Lower lobe of right lung (tissue), 2 donors: ENCODE results near the gene TENM3. TPM values are rescaled to one million over a fixed set of nuclear protein-coding genes. Genes with fewer than 3 reads are reported as not detected.

Source experiments
- ATAC-seq, 2 donors: fragments of 200-7000 bp; cut with Tn5 transposase; one replicate each; pipeline ENCODE4 v1.9.1; 2020 to 2022; ENCODE audit warnings: mild to moderate bottlenecking in 2 of 2, moderate library complexity in 2 of 2
- DNase-seq: peaks from one replicate; pipeline ENCODE4 v3.0.0-alpha.2; 2020
- H3K27ac ChIP-seq: fragments of 200-600 bp; one replicate; pipeline ENCODE4 v1.8.0; 2022
- H3K27me3 ChIP-seq: fragments of 200-600 bp; one replicate; pipeline ENCODE4 v1.8.0; 2022; ENCODE audit warnings: low read depth
- H3K36me3 ChIP-seq: fragments of 200-600 bp; one replicate; pipeline ENCODE4 v1.8.0; 2022; ENCODE audit warnings: mild to moderate bottlenecking
- H3K4me1 ChIP-seq: fragments of 200-600 bp; one replicate; pipeline ENCODE4 v1.8.0; 2022
- H3K4me3 ChIP-seq: fragments of 200-600 bp; one replicate; pipeline ENCODE4 v1.8.0; 2022; ENCODE audit warnings: mild to moderate bottlenecking
- H3K9me3 ChIP-seq: fragments of 200-600 bp; one replicate; pipeline ENCODE4 v1.8.0; 2022
- intact Hi-C: fragments of 100-400 bp; cut with DNase I; formaldehyde crosslinking; loops from one replicate; pipeline ENCODE4 v1.11.0; 2022
- total RNA-seq: library from RNA; stranded (reverse); fragmentation: NEBNext Ultra II Directional; extraction: Animal tissue kit (Norgen Biotek cat#: 25700); gene quantifications from one replicate; pipeline ENCODE4 v1.2.1, GENCODE V29; 2021
- TF ChIP-seq, protein P1 (sequence below): fragments of 200-600 bp; IDR thresholded peaks from one replicate; pipeline ENCODE4 v1.8.0; 2022; ENCODE audit warnings: antibody characterized with exemption, mild to moderate bottlenecking
- donor health status: DM: no; HTN: yes; CAD: no; lungs with severe emphysema.

TENM3 gene
- total RNA-seq, 1 donor from 2014 or later: 1.9 TPM

DNA sequence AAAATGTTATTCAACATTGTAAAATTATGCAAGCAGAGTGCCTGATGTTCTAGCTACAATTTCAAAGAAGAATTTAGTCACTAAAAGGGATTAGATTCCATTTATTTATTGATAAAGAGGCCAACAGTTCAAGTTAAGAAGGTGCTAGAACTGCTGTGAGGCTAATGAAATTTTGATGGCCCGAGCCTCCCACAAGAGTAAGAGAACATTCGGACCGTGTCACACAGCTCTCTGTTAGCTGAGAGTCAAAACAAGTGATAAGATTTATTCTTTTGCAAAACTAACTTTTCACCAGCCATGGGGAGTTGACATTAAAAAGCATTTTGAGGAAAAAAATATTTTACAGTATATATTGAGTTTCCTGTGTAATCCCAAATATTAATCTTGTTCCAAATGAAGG lies 106.8 kb downstream of the TENM3 start:
- no peaks in the 10 kb centered on the region for H3K9me3 ChIP-seq
- no peaks in the 10 kb centered on the region for H3K27me3 ChIP-seq
- DNase-seq (no peak), ATAC-seq (no peak)
- no peaks in the 10 kb centered on the region for H3K36me3 ChIP-seq
- H3K4me1 ChIP-seq: peaks cover 4% of the 10 kb centered on the region
- TF ChIP-seq, protein P1, sequence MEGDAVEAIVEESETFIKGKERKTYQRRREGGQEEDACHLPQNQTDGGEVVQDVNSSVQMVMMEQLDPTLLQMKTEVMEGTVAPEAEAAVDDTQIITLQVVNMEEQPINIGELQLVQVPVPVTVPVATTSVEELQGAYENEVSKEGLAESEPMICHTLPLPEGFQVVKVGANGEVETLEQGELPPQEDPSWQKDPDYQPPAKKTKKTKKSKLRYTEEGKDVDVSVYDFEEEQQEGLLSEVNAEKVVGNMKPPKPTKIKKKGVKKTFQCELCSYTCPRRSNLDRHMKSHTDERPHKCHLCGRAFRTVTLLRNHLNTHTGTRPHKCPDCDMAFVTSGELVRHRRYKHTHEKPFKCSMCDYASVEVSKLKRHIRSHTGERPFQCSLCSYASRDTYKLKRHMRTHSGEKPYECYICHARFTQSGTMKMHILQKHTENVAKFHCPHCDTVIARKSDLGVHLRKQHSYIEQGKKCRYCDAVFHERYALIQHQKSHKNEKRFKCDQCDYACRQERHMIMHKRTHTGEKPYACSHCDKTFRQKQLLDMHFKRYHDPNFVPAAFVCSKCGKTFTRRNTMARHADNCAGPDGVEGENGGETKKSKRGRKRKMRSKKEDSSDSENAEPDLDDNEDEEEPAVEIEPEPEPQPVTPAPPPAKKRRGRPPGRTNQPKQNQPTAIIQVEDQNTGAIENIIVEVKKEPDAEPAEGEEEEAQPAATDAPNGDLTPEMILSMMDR: no peak
- intact Hi-C loops: no loop called here
- no peak overlapping the region for H3K27ac ChIP-seq
- H3K4me3 ChIP-seq: no peak overlapping the region

DNA sequence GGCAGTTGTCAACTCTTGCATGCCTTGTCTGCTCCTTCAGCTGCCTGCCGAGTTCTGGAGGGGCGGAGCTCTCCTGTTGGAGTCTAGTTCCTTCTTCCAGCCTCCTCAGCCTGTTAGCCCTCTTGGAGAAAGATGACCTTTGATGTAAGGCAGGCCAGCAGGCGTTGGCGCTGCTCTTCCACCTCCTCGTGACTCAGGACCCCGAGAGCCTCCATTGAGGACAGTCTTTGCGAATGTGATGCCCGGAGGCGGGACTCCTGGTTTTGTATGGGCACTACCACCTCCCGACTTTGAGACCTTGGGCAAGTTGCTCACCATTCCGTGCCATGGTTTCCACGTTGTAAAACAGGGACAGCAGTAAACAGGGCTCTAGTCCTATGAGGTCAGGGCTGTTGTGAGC lies 108.3 kb downstream of the TENM3 start:
- Histone ChIP-seq H3K27me3 (no peaks in the 10 kb centered on the region), H3K36me3 (no peaks in the 10 kb centered on the region), H3K9me3 (no peaks in the 10 kb centered on the region), H3K27ac (no peak overlapping the region), H3K4me3 (no peak overlapping the region), H3K4me1 (peaks cover 4% of the 10 kb centered on the region)
- DNase-seq (no peak), ATAC-seq (no peak)
- TF ChIP-seq, protein P1: no peak
- intact Hi-C loops: no loop called here

DNA sequence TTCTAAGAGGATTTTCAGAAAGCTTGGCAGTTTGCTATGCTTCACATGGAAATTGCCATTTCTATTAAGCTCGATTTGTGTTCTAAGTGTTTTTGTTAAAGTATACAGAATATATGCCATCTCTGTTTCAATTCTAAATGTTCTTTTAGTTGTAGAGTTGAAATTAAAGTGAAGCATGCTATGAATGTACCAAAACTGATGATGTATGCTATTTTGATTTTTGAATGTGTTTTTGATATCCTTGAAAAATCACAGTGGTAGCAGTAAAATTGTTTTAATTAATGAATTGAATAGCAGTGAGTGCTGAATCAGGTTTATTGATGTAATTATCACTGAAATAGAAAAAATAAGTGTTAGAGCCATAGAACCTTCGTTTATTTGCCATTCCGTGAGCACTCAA lies 110.9 kb downstream of the TENM3 start:
- Histone ChIP-seq H3K4me1 (no peaks in the 10 kb centered on the region), H3K27ac (no peak overlapping the region), H3K4me3 (no peak overlapping the region), H3K36me3 (no peaks in the 10 kb centered on the region), H3K9me3 (no peaks in the 10 kb centered on the region), H3K27me3 (no peaks in the 10 kb centered on the region)
- TF ChIP-seq, protein P1: no peak
- intact Hi-C loops: no loop called here
- ATAC-seq: no peak
- no peak for DNase-seq

DNA sequence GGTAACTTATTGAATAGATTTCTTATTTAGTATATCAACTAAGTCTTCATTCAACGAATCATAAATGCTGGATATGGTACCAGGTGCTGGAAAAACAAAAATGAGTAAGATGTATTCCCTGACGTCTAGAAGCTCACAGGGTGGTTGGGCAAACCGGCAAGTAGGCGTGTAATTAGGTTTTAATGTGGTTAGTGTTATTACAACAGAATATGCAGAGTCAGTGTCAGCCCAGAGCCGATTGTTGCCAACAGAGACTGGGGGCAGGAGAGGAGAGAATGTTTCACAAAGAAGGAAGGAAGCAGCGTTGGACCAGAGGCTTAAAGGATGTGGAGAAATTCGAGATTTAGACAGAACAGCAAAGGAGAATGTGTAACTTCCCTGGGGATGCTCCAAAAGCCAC lies 111.7 kb downstream of the TENM3 start:
- DNase-seq: no peak
- Histone ChIP-seq H3K4me1 (no peaks in the 10 kb centered on the region), H3K27ac (no peak overlapping the region), H3K36me3 (no peaks in the 10 kb centered on the region), H3K9me3 (no peaks in the 10 kb centered on the region), H3K4me3 (no peak overlapping the region), H3K27me3 (no peaks in the 10 kb centered on the region)
- intact Hi-C loops: no loop called here
- TF ChIP-seq, protein P1: no peak
- ATAC-seq: no peak

DNA sequence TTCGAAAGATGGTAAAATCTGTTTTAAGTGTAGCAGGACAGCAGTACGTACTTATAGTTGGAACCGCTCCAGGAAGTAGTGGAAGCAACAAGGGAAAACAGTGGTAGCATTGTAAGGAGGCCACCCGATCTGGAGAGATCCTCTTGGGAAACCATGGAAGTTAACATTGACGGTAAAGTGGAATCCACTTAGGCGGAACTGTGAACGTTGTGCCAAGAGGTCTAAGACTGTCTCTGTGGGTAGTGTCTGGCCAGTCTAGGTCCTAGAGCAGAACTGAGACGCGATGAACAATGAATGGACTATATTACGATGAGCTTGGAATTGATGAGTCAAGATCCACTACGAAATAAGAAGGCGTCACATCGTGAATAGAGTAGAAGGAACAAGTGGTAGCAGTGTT lies 124.0 kb downstream of the TENM3 start:
- intact Hi-C loops: no loop called here
- H3K4me3 ChIP-seq: no peak overlapping the region
- DNase-seq (no peak), ATAC-seq (no peak)
- no peaks in the 10 kb centered on the region for H3K36me3 ChIP-seq
- H3K4me1 ChIP-seq: no peaks in the 10 kb centered on the region
- TF ChIP-seq, protein P1: no peak
- no peaks in the 10 kb centered on the region for H3K9me3 ChIP-seq
- H3K27me3 ChIP-seq: no peaks in the 10 kb centered on the region
- H3K27ac ChIP-seq: no peak overlapping the region

DNA sequence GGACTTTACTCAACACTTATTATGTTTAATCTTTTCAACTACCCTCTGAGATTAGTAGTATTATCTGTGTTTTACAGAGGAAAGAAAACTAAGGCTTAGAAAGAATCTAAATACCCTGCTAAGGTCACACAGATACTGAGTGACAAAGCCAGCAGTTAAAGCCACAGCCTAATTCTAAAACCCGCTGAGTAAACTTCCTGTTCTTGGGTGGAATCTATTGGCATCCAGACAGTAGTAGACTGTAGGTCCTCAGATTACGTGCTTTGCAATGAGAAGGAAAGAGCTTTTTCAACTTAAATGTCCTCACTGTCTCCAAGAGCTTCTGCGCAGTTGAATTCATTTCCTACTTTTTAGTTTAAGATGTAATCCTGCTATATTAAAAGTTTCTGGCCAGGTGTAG lies 126.0 kb downstream of the TENM3 start:
- intact Hi-C loops: no loop called here
- H3K27me3 ChIP-seq: no peaks in the 10 kb centered on the region
- H3K4me1 ChIP-seq: no peaks in the 10 kb centered on the region
- no peaks in the 10 kb centered on the region for H3K36me3 ChIP-seq
- H3K4me3 ChIP-seq: no peak overlapping the region
- ATAC-seq: no peak
- H3K9me3 ChIP-seq: no peaks in the 10 kb centered on the region
- TF ChIP-seq, protein P1: no peak
- DNase-seq: no peak
- no peak overlapping the region for H3K27ac ChIP-seq
